Activated naive CD4-positive, alpha-beta T cell treated with anti-CD3 and anti-CD28 coated beads, Interleukin-2, amount 50 U/mL, for 72 hours (primary cell): ENCODE data around the gene HOXB4. TPM values are rescaled to one million over a fixed set of nuclear protein-coding genes. Genes with fewer than 3 reads are reported as not detected.

Source experiments
- ATAC-seq, 2 donors: fragments of 150-1000 bp; cut with Tn5 transposase; 2 replicates each; pipeline ENCODE4 v1.10.0; 2021; ENCODE audit warnings: mild to moderate bottlenecking in 2 of 2, moderate library complexity in 2 of 2
- DNase-seq, 2 donors: peaks; one replicate each; pipeline ENCODE4 v3.0.0; 2021 to 2022; ENCODE audit warnings: low spot score in 2 of 2
- H3K27ac Mint-ChIP-seq, 2 donors: one replicate each; pipeline ENCODE4 v1.8.0; 2022; ENCODE audit warnings: mild to moderate bottlenecking in 2 of 2, mixed read lengths in 2 of 2
- H3K36me3 Mint-ChIP-seq, 2 donors: one replicate each; pipeline ENCODE4 v1.8.0; 2022; ENCODE audit warnings: mixed read lengths in 2 of 2
- H3K9me3 Mint-ChIP-seq, 2 donors: one replicate each; pipeline ENCODE4 v1.8.0; 2022; ENCODE audit warnings: mixed read lengths in 2 of 2
- total RNA-seq, 2 donors: library from RNA; stranded (reverse); gene quantifications; one replicate each; pipeline ENCODE4 v1.2.3, GENCODE V29; 2022

Gene HOXB4
- total RNA-seq, 2 donors from 2014 or later: 0.89 to 3.0 TPM

DNA sequence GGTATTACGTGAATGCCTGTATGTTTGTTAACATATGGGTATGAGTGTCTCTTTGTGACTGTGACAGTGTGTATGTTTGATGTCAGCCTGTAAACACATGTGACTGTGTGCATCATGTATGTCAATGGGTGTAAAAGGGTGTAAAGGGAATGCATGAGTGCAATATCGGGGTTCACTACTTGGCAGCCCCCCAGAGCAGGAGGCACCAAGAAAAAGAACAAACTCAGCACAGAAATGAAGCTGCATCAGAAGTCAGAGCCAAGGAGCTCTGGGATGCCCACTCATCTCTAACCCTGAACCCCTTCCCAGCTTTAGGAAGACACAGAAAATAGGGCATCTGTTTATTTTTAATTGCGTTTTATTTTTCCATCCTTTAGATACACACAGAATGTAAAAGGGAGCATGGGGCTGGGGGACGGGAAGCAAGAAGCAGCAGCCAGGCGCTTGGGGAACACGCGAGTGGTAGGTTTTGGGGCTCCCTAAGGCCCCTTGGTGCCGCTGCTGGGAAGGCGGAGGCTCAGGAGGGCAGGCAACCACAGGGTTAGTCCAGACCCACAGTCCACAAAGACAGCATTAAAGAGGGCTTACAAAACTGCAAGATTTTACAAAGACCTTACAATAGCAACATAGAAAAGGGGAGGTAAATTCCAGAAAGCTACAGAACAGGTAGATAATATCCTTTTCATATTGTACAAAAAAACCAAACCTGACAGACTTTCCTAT, 28.9 kb upstream of the HOXB4 start:
- no peaks in the 10 kb centered on the region for H3K9me3 Mint-ChIP-seq
- H3K36me3 Mint-ChIP-seq: peaks cover 0 to 8% of the 10 kb centered on the region in 2 donors
- ATAC-seq (no peak), DNase-seq (no peak)
- H3K27ac Mint-ChIP-seq: no peak overlapping the region

DNA sequence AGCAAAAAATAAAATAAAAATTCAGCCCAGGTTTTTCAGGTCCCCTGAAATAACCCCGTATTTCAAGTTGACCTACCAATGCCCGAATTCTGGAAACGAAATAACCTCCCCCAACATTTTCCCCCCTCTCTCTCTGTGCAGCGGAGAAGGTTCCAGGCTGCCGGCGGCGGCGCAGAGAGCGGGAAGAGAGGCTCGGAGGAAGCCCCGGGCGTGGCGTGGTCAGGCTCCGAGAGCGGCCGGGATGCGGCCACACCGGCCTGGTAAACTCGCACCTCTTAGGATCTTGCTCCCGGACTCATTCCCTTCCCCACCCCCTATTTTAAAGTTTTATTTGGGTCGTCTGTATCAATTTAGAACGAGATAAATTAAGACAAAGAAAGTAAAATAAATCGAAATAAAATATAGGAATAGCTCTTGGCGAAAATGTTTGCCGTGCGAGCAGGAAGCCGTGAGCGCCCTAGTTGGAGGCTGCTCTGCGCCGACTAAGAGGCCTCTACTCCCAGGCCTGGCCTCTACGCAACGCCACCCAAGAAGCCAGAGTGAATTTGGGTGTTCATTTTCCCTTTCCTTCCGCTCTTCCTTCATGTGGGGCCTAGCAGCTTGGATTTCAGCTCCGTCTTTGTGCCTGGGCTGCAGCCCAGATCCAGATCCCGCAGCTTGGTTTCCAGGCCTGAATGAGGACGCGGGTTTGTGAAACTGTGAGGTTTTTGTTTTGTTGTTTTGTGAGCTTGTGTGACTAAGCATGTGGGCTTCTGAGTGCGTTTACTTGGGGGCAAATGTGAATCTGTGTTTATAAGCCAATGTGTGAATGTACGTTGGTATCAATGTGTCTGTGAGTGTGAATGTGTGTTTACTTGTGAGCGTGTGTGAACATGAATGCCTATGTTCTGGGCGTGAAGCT, 28.1 kb upstream of the HOXB4 start:
- DNase-seq: no peak
- Mint-ChIP-seq H3K27ac (no peak overlapping the region), H3K36me3 (peaks cover 0 to 6% of the 10 kb centered on the region in 2 donors), H3K9me3 (no peaks in the 10 kb centered on the region)
- no peak for ATAC-seq

DNA sequence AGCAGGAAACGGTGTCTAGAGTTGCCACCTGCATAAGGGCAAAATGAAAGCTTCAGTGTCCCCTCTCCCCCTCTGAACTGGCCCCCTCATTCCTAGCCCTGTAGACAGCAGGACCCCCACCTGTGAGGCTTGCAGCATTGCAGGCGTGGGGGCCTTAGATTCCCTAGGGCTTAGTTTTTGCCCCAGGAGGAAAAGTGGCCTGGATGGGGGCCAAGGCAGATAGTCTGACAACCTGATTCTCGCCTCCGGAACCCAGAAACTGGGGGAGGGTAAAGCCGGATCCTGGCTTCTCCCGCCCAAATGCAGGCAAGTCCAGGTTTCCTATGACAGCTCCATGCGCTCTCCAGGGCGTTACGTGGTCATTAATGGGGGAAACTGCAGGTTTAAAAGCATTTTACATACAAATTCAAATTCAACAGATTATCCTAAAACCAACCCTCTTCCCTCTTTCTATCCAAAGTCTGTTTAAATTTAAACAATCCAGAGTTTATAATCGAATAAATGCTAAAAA, 27.3 kb upstream of the HOXB4 start:
- Mint-ChIP-seq H3K36me3 (no peaks in the 10 kb centered on the region), H3K9me3 (no peaks in the 10 kb centered on the region), H3K27ac (no peak overlapping the region)
- no peak for DNase-seq
- ATAC-seq: no peak

DNA sequence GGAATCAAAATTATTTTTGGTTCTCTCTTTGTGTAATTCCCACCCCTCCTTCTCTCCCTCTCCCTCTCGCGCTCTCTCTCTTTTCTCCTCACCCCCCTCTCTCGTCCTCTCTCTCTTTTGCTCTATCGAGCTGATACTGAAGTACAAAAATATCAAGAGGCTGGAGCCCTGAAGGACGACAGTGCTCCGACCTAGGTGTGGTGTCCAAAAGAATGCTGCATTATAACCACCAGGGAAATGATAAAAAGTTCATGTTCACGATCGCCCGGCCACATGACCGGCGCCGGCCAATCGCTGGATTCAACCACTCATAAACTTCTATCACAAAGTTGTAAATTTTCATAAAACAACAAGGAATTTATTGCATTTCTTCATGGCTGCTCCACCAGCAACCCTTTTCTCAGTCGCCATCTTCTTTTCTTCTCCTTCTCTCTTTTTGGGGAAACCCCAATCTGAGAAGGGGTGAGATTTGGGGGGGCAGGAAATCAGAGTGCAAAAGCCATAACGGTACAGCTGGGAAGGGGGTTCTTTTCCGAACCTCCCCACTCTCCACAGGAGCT, 26.7 kb upstream of the HOXB4 start, which contains the start of gene HOXB6:
HOXB6 (minus strand) TSS at position 217 of the 560 bp plus-strand sequence. CDS start 6,836 bp downstream, outside the sequence.
- no peaks in the 10 kb centered on the region for H3K9me3 Mint-ChIP-seq
- DNase-seq: no peak
- ATAC-seq: no peak
- H3K36me3 Mint-ChIP-seq: no peaks in the 10 kb centered on the region
- no peak within 1 kb of the TSS for H3K27ac Mint-ChIP-seq

DNA sequence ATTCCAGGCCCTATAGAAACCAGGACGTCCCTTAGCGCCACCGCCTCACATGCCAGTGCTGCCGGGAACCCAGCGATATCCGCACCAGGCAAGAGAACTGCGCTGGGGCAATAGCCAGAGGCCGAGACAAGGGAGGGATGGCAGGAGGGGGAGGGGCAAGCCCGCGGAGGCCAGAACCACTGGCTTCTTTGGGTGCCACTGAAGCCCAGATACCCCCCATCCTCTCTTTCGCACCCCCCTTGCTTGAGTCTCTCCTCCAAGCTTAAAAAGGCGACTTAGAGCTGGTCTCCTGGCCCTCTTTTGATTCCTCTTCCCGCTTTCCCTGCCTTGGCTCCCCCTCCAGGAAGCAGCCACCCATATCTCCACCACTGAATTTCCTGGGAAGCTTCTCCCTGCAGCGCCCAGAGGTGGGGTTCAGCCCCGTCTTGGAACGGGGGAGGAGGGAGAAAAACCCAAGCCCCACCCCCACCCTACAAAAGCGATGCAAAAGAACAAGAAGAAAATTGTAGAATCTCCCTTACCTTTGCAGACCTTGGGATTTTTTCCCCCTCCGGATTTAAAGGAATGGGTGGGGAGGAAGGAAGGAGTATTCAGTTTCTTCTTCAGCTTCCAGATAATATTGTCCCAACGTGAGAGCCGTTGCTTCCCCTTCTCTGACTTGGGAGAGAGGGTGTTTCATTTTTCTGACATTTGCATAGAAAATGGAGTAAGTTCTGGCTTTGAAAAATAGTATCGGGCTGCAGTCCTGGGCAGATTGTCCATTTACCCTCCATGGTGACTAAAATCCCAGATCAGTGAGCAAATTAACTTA, 26.0 kb upstream of the HOXB4 start:
- no peaks in the 10 kb centered on the region for H3K36me3 Mint-ChIP-seq
- no peaks in the 10 kb centered on the region for H3K9me3 Mint-ChIP-seq
- ATAC-seq (no peak), DNase-seq (no peak)
- no peak overlapping the region for H3K27ac Mint-ChIP-seq

DNA sequence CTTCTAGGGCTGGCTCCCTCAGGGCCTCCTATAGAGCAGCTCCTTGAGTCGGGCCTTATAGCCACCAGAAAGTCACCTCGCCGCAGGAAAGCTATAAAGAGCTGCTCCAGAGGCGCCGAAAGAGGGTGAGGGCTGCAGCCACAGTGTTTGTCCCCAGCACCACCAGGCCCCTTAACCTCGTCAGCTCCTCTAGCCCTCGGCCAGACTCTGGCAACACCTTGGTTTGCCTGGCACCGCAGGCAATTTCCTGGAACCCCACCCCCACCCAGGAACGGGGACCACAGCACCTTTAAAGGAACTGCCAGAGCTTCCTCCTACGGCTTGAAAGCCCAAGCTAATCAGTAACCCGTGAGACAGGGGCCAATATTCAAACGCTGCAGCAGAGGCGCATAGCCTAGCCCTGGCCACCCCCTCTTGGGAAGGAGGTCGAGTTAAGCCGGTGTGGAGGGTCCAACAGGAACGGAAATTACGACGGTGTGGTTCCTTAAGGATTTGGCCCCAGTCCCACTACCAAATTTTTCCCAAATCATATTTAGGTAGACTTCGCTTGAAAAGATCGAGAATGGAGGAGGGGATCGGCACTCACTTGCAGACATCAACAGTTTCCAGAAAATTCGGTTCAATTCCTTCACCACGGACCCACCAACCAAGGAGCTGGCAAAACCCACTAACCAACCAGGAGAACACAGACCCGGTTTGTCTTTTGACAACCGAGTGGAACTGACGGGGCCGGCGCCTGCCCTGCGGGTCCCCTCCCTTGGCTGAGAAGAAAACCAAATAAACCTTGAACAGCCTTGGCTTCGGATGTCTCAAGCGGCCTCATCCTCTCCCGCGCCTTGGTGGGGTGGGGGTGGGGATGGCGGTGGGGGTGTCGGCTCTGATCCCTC, 23.6 kb upstream of the HOXB4 start:
- Mint-ChIP-seq H3K9me3 (no peaks in the 10 kb centered on the region), H3K36me3 (no peaks in the 10 kb centered on the region), H3K27ac (no peak overlapping the region)
- ATAC-seq: no peak
- no peak for DNase-seq

DNA sequence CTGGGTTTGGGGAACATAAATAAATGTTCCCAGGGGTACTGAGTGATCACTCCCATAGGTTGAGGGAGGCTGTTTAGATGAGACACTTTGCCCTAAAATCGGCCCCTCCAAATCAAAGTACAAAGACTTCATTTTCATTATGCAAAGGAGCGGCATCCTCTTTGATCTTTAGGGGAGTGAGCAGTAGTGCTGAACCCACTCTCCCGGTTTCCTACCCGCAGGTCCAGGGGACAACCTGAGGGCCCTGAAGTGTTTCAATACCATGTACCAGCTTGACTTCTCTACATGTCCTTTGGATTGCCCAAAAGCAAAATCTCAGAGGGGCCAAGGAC, 23.0 kb upstream of the HOXB4 start:
- DNase-seq: no peak
- no peak for ATAC-seq
- H3K36me3 Mint-ChIP-seq: no peaks in the 10 kb centered on the region
- no peaks in the 10 kb centered on the region for H3K9me3 Mint-ChIP-seq
- H3K27ac Mint-ChIP-seq: no peak overlapping the region

DNA sequence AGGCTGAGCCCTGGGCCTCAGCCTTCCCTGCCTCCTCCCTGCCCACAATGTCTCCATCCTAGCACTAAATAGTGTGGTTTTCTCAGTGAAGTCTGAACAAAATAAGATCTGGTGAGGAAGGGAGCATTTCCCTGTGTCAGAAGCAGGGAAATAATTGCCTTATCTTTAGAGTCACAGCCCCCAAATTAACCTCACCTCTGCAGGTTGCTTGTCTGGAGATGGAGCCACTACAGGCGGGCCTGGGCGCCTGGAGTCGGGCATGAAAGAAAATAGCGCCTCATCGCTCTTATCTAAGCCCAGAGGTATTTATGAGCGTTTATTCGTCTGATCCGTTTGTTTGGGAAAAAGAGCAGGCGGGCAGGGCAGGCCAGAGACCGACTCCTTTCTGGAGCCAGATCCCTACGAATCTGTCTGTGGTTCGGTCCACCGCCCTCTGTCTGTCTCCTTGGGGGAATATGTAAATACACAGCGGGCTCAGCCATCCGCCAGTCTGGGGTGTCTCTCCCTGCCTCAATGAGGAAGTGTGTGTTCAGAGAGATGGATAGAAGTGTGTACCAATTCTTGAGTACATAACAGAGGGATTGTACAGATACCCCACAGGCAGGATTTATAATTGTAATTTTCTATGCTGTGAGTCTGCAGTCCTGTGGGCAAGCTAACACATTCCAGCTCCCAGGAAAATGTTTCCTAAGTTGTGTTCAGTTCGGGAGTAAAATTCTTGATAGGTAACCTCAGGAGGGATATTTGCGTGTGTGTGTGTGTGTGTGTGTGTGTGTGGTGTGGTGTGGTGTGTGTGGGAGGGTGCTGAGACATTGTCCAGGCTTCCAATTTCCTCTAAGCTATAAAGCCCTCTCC, 22.3 kb upstream of the HOXB4 start:
- DNase-seq: no peak
- peaks cover 0 to under 1% of the 10 kb centered on the region in 2 donors for H3K36me3 Mint-ChIP-seq
- H3K9me3 Mint-ChIP-seq: no peaks in the 10 kb centered on the region
- H3K27ac Mint-ChIP-seq: no peak overlapping the region
- no peak for ATAC-seq

DNA sequence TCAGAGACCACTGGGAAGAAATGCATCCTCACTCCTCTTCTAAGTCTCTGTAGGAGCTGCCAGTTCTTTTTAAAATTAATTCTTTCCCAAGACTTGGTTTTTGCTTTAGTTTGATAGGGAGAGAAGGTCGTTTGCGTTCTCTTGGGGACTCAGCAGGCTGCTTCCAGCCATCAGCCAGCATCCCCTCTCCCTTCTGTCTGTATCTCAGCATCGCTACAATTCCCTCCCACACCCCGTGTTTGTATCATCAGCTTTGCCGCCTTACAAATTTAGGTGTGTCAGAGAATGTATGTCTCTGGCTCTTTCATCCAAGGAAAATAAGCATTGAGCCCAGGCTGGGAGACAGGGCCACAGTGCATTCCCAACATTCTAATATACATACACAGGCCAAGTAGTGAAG, 21.2 kb upstream of the HOXB4 start:
- no peaks in the 10 kb centered on the region for H3K9me3 Mint-ChIP-seq
- H3K36me3 Mint-ChIP-seq: peaks cover 0 to 4% of the 10 kb centered on the region in 2 donors
- no peak for ATAC-seq
- DNase-seq: no peak
- no peak overlapping the region for H3K27ac Mint-ChIP-seq

DNA sequence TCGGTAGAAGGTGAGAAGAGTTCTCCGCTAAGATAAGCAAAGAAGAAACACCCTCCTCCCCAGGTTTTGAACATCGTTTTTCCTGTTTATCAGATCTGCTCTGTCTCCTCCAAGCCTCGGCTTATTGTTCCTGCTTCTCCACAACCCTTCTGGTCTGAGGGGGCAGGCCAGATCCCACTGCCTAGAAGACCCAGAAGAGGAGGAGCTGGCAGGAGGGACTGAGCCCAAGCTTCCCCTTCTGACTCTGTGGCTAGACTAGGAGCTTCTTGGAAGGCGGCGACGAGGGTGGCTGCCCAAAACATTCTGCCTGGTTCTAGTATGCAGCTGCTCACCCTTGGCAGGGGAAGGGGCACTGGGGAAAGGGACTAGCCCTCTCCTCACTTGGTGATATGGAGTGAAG, 20.6 kb upstream of the HOXB4 start:
- no peak for ATAC-seq
- DNase-seq: no peak
- peaks cover 0 to 4% of the 10 kb centered on the region in 2 donors for H3K36me3 Mint-ChIP-seq
- no peaks in the 10 kb centered on the region for H3K9me3 Mint-ChIP-seq
- H3K27ac Mint-ChIP-seq: no peak overlapping the region

DNA sequence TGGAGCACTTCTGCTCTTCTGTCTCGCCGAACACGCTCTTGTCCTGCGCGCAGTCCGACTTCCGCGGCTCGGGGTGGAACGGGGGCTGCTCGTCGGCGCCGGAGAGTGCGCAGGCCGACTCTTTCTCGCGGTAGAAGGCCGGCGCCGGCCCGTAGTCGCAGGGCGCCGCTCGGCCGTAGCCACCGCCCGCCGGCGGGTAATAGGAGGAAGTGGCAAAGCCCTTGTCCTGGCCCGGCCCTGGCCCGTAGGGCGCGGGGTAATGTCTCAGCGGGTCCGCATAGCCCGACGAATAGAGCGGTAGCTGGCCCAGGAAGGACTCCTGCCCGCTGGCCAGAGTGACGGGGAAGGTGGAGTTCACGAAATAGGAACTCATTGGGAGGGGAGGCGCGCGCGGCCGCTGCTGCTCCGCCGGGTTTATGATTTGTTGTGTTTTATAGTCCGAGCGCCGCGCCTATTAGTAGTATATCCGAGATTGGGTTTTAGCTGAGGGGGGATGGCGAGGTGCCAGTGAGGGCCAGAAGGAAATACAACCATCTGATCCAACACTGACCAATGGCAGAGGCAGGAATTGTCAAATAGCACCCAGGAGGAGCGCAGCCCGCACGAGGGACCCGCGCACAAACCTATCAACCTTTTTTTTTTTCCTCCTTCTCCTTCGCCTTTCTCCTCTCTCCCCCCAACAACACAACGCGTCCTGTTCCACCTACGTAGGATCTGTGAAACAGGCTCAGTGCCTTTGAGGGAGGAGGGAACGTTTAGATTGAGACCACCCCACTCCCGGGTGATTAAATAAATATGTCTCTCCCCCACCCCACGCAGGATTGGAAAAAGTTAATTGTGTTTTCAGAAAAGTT, 19.9 kb upstream of the HOXB4 start:
- H3K27ac Mint-ChIP-seq: no peak overlapping the region
- no peaks in the 10 kb centered on the region for H3K9me3 Mint-ChIP-seq
- peak; percentile 19 to 47 for ATAC-seq
- peaks cover 0 to 4% of the 10 kb centered on the region in 2 donors for H3K36me3 Mint-ChIP-seq
- DNase-seq: no peak

DNA sequence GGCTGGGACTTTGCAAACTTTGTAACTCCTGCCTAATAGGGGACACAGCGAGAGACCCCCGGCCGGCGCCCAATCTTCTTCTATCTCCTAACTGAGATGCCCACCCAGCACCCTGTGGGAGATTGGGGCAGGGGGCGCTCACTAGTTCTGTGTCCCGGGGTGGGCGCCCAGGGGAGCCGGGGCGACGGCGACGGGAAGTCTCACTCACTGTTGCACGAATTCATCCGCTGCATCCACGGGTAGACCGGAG, 19.3 kb upstream of the HOXB4 start:
- Mint-ChIP-seq H3K27ac (no peak overlapping the region), H3K9me3 (no peaks in the 10 kb centered on the region), H3K36me3 (peaks cover 0 to 4% of the 10 kb centered on the region in 2 donors)
- DNase-seq (no peak), ATAC-seq (peak in 1 of 2 donors; percentile 36)

DNA sequence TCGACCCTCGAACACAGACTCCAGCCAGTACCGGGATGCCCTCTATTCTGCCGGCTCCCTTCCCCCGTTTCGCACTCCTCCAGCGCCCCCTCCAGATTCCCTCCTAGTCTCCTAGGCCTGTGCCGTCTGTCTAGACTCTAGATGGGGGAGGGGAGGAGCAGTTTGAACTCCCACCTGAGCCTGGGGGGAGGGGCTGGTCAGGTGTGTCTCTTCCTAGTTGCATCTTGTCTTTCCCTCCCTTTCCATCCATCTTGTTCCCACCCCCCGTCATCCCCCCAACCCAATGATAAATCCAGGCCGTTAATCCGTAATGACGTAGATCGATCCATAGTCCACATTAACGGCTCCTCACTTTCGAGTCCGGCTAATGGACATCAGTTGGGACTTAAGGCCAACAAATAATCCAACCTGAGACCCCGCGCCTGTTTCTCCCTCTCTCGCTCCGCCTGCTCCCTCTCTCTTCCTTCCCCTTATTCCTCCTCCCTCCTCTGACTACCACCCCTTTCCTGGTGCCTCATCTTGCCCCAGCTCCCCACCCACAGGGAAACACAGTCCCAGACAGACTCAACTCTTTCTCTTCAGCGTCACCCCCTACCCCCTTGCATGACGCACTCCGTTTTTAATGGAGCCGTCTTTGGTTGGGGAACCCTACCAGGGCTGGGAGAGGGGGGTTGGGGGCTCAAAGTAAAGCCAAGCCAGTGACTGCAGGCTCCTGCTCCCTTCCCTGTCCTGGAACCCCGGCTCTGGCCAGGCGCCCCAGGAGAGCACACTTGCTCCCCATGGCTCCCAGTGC, 18.8 kb upstream of the HOXB4 start:
- no peak for DNase-seq
- Mint-ChIP-seq H3K27ac (no peak overlapping the region), H3K36me3 (peaks cover 0 to 4% of the 10 kb centered on the region in 2 donors)

More for the DNA sequence above, 18.8 kb upstream of the HOXB4 start:
- no peak for ATAC-seq
- no peaks in the 10 kb centered on the region for H3K9me3 Mint-ChIP-seq
